Loucy (cell line): ENCODE results near the gene PLAC8L1.

ENCODE experiments used
- CTCF ChIP-seq: fragments of 200-600 bp; sonication (generic); conservative IDR thresholded peaks from 2 replicates; pipeline ENCODE4 v1.5.1; 2014; ENCODE audit warnings: mild to moderate bottlenecking, antibody characterized with exemption, low read length
- EZH2phosphoT487 ChIP-seq: fragments of 200-600 bp; IDR thresholded peaks from 2 replicates; pipeline ENCODE4 v1.6.1; 2018; ENCODE audit warnings: antibody characterized with exemption, mild to moderate bottlenecking, moderate library complexity, borderline replicate concordance

- TF ChIP-seq CTCF: no peak
- no peak for TF ChIP-seq EZH2phosphoT487
Measured at GRCh38 chr5:146070746-146071145, 34.6 kb downstream of the PLAC8L1 start.
